Right ventricle myocardium superior (tissue), 1 donor: ENCODE data around the gene BANF2. TPM values are rescaled to one million over a fixed set of nuclear protein-coding genes. Genes with fewer than 3 reads are reported as not detected.
"Not testable (repeated sequence)": the region's sequence is repeated elsewhere in the genome, so short reads cannot be mapped to it uniquely, and the experiment has no call there.

Experiments
- ATAC-seq: fragments of 200-7000 bp; cut with Tn5 transposase; one replicate; pipeline ENCODE4 v1.9.1; 2020; ENCODE audit warnings: mild to moderate bottlenecking; ENCODE audit not compliant: poor library complexity
- DNase-seq: peaks from one replicate; pipeline ENCODE4 v3.0.0-alpha.2; 2020
- intact Hi-C: fragments of 100-400 bp; cut with DNase I; formaldehyde crosslinking; loops from one replicate; pipeline ENCODE4 v1.11.2; 2022
- total RNA-seq: library from RNA; stranded (reverse); fragmentation: NEBNext Ultra II Directional; extraction: Animal tissue kit (Norgen Biotek cat#: 25700); gene quantifications from one replicate; pipeline ENCODE4 v1.2.1, GENCODE V29; 2021
- donor health status: DM: no; HTN: yes; CAD: no; lungs with severe emphysema.

BANF2 gene
- total RNA-seq, 1 donor from 2014 or later = not detected

DNA sequence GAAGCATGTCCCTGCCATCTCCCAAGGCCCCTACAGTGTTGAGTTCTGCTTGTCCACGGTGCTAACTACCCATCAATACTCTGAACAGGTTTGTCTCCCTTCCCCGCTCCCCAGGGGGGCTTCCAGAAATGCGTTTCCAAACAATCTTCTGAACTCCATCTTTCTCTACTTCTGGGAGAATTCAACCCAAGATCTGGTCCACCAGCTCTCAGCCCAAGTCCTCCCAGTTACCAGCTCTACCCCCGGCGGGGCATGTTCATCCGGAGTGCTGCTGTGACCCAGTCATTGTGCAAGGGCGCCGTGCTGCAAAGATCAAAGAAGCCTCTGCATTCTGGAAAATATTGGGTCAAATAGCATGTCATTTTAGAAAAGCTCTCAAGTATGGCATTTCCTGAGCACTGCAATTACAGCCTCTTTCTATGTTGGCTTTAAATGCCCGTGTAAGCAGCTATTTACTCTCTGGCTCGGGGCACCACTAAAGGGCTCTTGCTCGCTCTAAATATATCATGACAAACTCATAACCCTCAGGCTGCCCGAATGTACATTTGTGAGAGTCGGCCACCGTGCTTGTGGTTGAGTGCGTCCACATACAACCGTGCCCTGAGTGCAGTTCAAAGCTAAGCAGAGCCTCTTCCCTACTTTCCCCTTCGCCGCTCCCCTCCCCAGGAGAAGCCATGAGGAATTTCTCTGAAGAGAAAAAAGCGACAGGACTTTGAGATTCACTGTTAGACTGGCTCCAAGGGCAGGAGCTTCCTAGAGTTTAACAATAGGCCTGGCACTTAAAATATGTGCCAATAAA is 71.6 kb downstream of the BANF2 start:
- ATAC-seq (peak; percentile 20), DNase-seq (no peak)
- intact Hi-C loops = no loop called here

DNA sequence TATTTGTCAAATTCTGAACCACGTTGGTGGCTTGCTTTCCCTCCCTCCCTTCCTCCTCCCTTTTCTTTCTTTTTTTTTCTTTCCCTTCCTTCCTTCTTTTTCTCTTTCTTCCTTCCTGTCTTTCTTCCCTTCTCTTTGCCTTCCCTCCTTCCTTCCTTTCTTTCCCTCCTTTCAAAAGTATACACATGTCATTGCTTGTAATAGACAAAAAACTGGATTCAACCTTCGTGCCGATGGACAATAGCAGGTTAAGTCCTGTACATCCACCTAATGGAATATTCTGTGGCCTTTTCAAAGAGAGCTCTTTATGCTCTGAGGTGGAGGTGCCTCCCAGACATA is 72.2 kb downstream of the BANF2 start:
- DNase-seq (no peak), ATAC-seq (no peak)
- intact Hi-C loops = no loop called here

DNA sequence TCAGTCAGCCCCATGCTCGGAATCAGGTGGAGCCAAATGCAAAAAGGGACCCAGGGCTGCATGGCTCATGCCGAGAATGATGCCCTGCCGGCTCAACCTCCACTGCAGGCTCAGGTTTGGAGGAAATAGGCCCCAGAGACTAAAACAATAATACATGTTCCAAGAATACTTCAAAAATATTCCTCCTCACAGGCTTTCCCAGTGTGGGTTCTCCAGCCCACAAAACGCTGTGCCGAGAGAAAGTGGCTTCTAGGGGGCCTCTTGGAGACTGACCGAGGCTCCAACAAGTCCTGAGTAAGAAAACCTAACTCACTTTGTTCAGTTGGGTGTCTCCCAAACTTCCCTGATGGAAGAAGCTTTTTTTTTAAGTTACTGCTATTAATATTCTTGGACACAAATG is 73.9 kb downstream of the BANF2 start:
- ATAC-seq (no peak), DNase-seq (no peak)
- intact Hi-C loops = no loop called here

DNA sequence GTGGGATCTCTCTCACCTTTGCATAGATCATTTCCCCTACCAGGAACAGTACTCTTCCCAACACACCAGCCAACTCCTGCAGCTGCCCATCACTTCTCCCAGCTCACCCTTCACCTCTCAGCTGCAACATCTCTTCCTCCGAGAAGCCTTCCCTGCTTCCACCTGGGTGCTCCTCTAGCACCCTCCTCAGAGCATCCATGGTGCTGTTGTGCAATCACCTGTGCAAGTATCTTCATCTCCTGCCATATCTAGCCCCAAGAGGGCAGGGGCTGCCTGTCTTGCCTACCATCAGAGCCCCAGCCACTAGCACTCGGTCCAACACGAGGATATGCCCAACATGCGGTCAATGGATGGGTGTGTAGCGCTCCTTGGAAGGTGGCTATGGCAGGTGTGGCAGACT is 75.8 kb downstream of the BANF2 start:
- DNase-seq = no peak
- no peak for ATAC-seq
- intact Hi-C loops = no loop called here

DNA sequence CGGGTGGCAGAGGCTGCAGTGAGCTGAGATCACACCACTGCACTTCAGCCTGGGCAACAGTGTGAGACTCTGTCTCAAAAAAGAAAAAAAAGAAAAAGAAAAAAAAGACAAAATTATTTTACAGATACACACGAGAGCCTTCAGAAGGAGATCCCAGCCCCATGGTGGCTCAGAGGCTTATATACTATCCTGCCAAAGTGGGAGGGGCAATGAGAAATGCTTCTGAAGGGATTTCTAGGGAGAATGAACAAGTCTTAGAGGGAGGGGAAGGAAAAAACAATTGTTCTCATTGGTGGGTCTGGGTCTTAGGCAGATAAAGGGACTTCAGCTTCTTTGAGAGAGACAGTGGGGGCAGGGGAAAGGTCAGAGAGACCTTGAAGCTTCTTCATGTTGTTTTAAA is 76.8 kb downstream of the BANF2 start:
- DNase-seq = no peak
- intact Hi-C loops = no loop called here
- no peak for ATAC-seq

DNA sequence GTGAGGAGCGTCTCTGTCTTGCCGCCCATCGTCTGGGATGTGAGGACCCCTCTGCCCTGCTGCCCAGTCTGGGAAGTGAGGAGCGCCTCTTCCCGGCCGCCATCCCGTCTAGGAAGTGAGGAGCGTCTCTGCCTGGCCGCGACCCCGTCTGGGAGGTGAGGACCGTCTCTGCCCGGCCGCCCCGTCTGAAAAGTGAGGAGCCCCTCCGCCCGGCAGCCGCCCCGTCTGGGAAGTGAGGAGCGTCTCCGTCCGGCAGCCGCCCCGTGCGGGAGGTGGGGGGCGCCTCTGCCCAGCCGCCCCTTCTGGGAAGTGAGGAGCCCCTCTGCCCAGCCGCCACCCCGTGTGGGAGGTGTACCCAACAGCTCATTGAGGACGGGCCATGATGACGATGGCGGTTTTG is 79.2 kb downstream of the BANF2 start:
- ATAC-seq, intact Hi-C loops, DNase-seq: not testable (repeated sequence)

DNA sequence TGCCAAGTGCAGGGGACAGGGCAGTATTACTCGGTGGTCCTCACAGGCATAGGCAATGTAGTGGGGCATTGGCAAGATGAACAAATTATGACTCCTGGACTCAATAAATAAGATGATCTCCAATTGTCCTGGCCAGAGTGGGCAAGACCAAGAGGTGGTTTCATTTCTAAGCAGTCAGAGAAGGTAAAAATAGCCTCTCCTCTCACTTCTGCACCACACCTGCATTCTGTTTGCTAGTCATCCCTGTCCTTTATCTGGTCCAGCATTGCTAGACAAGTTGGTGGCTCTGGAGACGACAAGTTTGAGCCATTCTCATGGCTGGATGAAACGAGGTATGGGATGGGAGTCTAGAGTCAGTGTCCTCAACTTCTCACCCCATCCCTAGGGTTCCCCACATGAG is 83.0 kb downstream of the BANF2 start:
- intact Hi-C loops = no loop called here
- DNase-seq (no peak), ATAC-seq (no peak)

DNA sequence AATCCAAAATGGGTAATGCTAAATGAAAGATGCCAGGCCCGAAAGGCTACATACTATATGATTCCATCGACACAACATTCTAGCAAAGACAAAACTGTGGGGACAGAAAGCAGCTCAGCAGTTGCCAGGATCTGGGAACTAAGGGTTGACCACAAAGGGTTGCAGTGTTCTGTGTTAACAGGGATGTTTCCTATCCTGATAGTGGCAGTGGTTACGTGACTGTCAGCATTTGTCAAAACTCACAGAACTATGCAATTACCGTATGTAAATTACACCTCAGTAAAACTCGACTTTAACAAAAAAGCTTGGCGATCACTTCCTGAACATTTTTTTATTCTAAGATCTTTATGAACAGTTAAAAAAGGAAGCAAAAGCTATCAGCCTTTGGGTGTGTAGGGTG is 83.9 kb downstream of the BANF2 start:
- intact Hi-C loops = no loop called here
- no peak for ATAC-seq

DNA sequence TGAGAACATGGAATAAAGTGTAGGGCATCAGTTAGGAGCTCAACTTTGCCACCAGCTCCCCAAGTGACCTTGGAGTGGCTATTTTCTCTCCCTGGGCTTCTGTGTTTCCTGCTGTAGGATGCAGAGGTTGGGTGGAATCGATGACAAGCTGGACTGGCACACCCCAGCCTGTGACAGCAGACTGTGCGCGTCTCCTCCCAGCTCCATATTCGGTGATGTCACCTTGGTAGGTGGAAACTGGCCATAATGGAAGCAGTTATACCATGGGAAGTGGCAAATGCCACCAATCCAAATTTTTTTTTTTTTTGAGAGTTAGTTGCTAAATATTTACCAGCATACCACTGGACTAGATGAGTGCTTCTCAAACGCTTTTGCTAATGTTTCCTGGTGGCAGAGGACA is 85.2 kb downstream of the BANF2 start:
- intact Hi-C loops = no loop called here
- DNase-seq = no peak
- no peak for ATAC-seq

More for the DNA sequence above, 83.9 kb downstream of the BANF2 start:
- no peak for DNase-seq

Other genes with a start within 250 kb of the BANF2 start
- 0.73 TPM for gene BFSP1, start 168.6 kb upstream of the BANF2 start, total RNA-seq
- 860 TPM for gene DSTN, start 129.9 kb upstream of the BANF2 start, total RNA-seq
- gene RRBP1, start 17.7 kb upstream of the BANF2 start, total RNA-seq = 32.1 TPM